ENCODE measurements around the gene MCOLN2.

The MCOLN2 gene

DNA sequence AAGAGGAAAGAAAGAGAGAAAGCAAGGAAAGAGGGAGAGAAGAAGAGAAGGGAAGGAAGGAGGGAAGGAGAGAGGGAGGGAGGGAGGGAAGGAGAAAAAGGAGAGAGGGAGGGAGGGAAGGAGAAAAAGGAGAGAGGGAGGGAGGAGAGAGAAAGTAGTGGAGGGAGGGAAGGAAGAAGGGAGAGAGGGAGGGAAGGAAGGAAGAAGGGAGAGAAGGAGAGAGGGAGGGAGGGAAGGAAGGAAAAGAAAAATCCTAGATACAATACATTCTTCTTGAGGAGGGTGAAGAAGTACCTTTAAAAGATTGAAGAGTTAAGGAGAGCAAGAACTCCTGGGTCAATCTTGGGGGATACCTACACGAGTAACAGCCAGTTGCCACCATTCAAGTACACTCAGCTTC, 29.2 kb downstream of the MCOLN2 start:
- no peaks in the 10 kb centered on the region for H4K20me1 ChIP-seq (ENCODE audit: control insufficient read depth, insufficient read depth, low read depth, low read length)
- H3K27ac ChIP-seq (ENCODE audit: low read depth, low read length) = no peak overlapping the region
- H3K79me2 ChIP-seq (ENCODE audit: control insufficient read depth, low read length) = peaks cover 14% of the 10 kb centered on the region
- no peaks in the 10 kb centered on the region for H3K27me3 ChIP-seq (ENCODE audit: control insufficient read depth, low read length)
- no peaks in the 10 kb centered on the region for H3F3A ChIP-seq (ENCODE audit: control insufficient read depth, insufficient read depth)
- H3K9me2 ChIP-seq (replicated peaks; ENCODE audit: control insufficient read depth, low read length) = no peaks in the 10 kb centered on the region
- H3K9me3 ChIP-seq (ENCODE audit: control insufficient read depth, insufficient read depth, low read length) = no peaks in the 10 kb centered on the region
- peaks cover 37% of the 10 kb centered on the region for H3K36me3 ChIP-seq (ENCODE audit: control insufficient read depth, low read length)
- TF ChIP-seq, protein P1, sequence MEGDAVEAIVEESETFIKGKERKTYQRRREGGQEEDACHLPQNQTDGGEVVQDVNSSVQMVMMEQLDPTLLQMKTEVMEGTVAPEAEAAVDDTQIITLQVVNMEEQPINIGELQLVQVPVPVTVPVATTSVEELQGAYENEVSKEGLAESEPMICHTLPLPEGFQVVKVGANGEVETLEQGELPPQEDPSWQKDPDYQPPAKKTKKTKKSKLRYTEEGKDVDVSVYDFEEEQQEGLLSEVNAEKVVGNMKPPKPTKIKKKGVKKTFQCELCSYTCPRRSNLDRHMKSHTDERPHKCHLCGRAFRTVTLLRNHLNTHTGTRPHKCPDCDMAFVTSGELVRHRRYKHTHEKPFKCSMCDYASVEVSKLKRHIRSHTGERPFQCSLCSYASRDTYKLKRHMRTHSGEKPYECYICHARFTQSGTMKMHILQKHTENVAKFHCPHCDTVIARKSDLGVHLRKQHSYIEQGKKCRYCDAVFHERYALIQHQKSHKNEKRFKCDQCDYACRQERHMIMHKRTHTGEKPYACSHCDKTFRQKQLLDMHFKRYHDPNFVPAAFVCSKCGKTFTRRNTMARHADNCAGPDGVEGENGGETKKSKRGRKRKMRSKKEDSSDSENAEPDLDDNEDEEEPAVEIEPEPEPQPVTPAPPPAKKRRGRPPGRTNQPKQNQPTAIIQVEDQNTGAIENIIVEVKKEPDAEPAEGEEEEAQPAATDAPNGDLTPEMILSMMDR (IDR thresholded peaks at IDR 0.05; ENCODE audit: low read depth, low read length, poor library complexity, severe bottlenecking) = no peak
- TF ChIP-seq EZH2phosphoT487 (IDR thresholded peaks at IDR 0.05; ENCODE audit: borderline replicate concordance, low read length) = no peak
- peaks cover 9% of the 10 kb centered on the region for H3K4me1 ChIP-seq (ENCODE audit: control insufficient read depth, low read length)
- H3K4me2 ChIP-seq (ENCODE audit: low read length) = no peak overlapping the region
- H3K4me3 ChIP-seq (ENCODE audit: low read length) = no peak overlapping the region

DNA sequence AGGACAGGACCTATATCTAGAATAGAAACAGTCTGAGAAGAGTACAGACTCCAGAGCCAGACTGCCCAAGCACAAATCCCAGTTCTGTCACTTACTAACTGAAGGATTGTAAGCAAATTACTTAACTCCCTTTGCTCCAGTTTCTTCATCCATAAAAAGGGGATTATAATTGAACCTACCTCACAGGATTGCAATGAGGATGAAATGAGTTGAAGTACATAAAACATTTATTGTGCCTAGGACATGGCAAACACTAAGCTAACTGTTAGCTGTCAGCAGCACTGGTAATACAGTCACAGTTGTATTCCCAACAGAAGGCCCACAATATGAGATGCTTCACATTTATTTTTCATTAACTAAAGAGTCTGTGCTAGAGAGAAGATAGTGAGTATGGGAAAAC, 33.9 kb downstream of the MCOLN2 start:
- no peaks in the 10 kb centered on the region for H3K27me3 ChIP-seq (ENCODE audit: control insufficient read depth, low read length)
- H3K9me3 ChIP-seq (ENCODE audit: control insufficient read depth, insufficient read depth, low read length) = no peaks in the 10 kb centered on the region
- H3K4me3 ChIP-seq (ENCODE audit: low read length) = no peak overlapping the region
- no peaks in the 10 kb centered on the region for H3K4me1 ChIP-seq (ENCODE audit: control insufficient read depth, low read length)
- H3F3A ChIP-seq (ENCODE audit: control insufficient read depth, insufficient read depth) = no peaks in the 10 kb centered on the region
- H3K27ac ChIP-seq (ENCODE audit: low read depth, low read length) = no peak overlapping the region
- no peak overlapping the region for H3K4me2 ChIP-seq (ENCODE audit: low read length)
- peaks cover 37% of the 10 kb centered on the region for H3K36me3 ChIP-seq (ENCODE audit: control insufficient read depth, low read length)
- no peaks in the 10 kb centered on the region for H3K79me2 ChIP-seq (ENCODE audit: control insufficient read depth, low read length)
- no peaks in the 10 kb centered on the region for H4K20me1 ChIP-seq (ENCODE audit: control insufficient read depth, insufficient read depth, low read depth, low read length)
- TF ChIP-seq, protein P1 (IDR thresholded peaks at IDR 0.05; ENCODE audit: low read depth, low read length, poor library complexity, severe bottlenecking) = no peak
- TF ChIP-seq EZH2phosphoT487 (IDR thresholded peaks at IDR 0.05; ENCODE audit: borderline replicate concordance, low read length) = no peak
- no peaks in the 10 kb centered on the region for H3K9me2 ChIP-seq (replicated peaks; ENCODE audit: control insufficient read depth, low read length)

DNA sequence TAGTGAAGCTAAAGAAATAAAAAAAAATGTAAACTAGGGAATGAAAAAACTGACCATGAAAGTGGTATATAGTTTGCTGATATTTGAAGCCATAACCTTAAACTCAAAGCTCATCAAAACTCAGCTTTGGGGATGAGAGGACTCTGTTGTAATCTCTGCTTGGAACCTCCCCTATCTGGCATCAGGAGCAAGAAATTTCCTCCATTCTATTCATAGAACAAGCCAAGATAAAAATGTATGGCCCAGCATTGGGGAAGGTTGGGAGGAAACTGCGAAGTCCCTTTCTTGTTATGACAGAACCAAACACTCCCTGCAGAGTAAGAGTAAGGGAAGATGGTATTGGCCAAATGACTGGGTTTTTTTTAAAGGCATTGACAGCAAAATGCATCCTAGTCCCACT, 35.6 kb downstream of the MCOLN2 start:
- no peaks in the 10 kb centered on the region for H3K79me2 ChIP-seq (ENCODE audit: control insufficient read depth, low read length)
- H3K9me3 ChIP-seq (ENCODE audit: control insufficient read depth, insufficient read depth, low read length) = no peaks in the 10 kb centered on the region
- no peak for TF ChIP-seq EZH2phosphoT487 (IDR thresholded peaks at IDR 0.05; ENCODE audit: borderline replicate concordance, low read length)
- TF ChIP-seq, protein P1 (IDR thresholded peaks at IDR 0.05; ENCODE audit: low read depth, low read length, poor library complexity, severe bottlenecking) = no peak
- no peaks in the 10 kb centered on the region for H4K20me1 ChIP-seq (ENCODE audit: control insufficient read depth, insufficient read depth, low read depth, low read length)
- H3K4me3 ChIP-seq (ENCODE audit: low read length) = no peak overlapping the region
- H3K9me2 ChIP-seq (replicated peaks; ENCODE audit: control insufficient read depth, low read length) = no peaks in the 10 kb centered on the region
- no peaks in the 10 kb centered on the region for H3K4me1 ChIP-seq (ENCODE audit: control insufficient read depth, low read length)
- H3F3A ChIP-seq (ENCODE audit: control insufficient read depth, insufficient read depth) = no peaks in the 10 kb centered on the region
- no peak overlapping the region for H3K27ac ChIP-seq (ENCODE audit: low read depth, low read length)
- peaks cover 52% of the 10 kb centered on the region for H3K36me3 ChIP-seq (ENCODE audit: control insufficient read depth, low read length)
- H3K27me3 ChIP-seq (ENCODE audit: control insufficient read depth, low read length) = no peaks in the 10 kb centered on the region
- H3K4me2 ChIP-seq (ENCODE audit: low read length) = no peak overlapping the region

DNA sequence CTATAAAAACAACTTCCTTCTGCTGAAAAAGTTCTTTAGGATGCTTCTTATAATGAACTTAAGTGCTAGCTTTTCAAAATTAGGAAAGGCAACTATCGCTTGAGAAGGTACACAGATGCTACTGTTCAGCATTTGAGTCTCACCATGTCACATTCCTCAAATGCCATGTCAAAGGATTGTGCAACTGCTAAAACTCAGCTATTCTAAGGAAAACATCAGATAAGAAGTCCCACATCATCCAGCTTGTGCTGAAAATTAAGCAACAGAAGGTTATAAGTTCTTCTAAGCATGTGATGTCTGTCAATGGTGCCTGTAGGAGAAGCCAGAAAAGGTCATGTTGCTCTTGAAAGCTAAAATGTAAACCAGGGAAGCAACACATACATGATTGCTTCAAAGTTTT, 36.5 kb downstream of the MCOLN2 start:
- Histone ChIP-seq H3K9me2 (replicated peaks; ENCODE audit: control insufficient read depth, low read length) (no peaks in the 10 kb centered on the region), H3K4me1 (ENCODE audit: control insufficient read depth, low read length) (no peaks in the 10 kb centered on the region), H3F3A (ENCODE audit: control insufficient read depth, insufficient read depth) (no peaks in the 10 kb centered on the region), H3K27ac (ENCODE audit: low read depth, low read length) (no peak overlapping the region), H3K4me3 (ENCODE audit: low read length) (no peak overlapping the region), H3K4me2 (ENCODE audit: low read length) (no peak overlapping the region), H3K9me3 (ENCODE audit: control insufficient read depth, insufficient read depth, low read length) (no peaks in the 10 kb centered on the region), H4K20me1 (ENCODE audit: control insufficient read depth, insufficient read depth, low read depth, low read length) (no peaks in the 10 kb centered on the region), H3K36me3 (ENCODE audit: control insufficient read depth, low read length) (peaks cover 53% of the 10 kb centered on the region), H3K27me3 (ENCODE audit: control insufficient read depth, low read length) (no peaks in the 10 kb centered on the region), H3K79me2 (ENCODE audit: control insufficient read depth, low read length) (no peaks in the 10 kb centered on the region)
- TF ChIP-seq, protein P1 (IDR thresholded peaks at IDR 0.05; ENCODE audit: low read depth, low read length, poor library complexity, severe bottlenecking) = no peak
- no peak for TF ChIP-seq EZH2phosphoT487 (IDR thresholded peaks at IDR 0.05; ENCODE audit: borderline replicate concordance, low read length)
